GM21786 (cell line): ENCODE results near the gene PSMD4.

Source experiments
- ATAC-seq: cut with Tn5 transposase; IDR thresholded peaks from one replicate; pipeline ENCODE4 v1.9.1; 2021; ENCODE audit not compliant: unreplicated experiment

The PSMD4 gene

DNA sequence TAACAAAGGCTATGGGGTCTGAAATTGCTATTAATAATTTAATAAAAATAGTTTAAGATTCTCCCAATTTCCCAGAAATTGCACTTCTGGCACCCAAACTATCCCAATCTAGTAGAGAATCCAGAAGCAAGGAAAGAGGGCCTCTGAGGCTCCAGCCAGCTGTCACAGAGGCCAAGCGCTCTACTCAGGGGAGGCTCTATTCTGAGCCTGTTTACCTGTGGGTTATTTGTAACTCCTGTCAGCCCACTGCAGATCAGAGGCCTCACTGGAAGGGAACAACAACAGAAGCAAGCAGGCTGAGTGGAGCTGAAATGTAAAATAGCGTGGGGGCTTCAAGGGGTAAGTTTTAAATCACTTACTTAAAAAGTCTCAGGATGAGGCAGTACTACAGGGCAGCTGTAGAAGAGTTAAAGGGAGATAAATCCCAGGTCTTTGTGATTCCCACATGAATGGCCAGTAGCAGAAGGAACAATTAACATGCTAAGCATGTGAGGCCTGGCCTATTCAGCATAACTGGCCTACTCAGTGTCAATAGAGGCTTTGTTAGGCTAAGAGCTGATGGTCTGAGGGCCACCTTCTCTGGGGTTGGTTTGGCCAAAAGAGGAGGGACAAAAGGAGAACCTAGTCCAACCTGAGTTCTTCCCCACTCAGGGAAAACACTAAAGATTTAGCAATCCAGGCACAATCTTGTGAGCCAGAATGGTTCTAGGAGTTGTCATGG lies 40.4 kb downstream of the PSMD4 start:
- no peak for ATAC-seq

DNA sequence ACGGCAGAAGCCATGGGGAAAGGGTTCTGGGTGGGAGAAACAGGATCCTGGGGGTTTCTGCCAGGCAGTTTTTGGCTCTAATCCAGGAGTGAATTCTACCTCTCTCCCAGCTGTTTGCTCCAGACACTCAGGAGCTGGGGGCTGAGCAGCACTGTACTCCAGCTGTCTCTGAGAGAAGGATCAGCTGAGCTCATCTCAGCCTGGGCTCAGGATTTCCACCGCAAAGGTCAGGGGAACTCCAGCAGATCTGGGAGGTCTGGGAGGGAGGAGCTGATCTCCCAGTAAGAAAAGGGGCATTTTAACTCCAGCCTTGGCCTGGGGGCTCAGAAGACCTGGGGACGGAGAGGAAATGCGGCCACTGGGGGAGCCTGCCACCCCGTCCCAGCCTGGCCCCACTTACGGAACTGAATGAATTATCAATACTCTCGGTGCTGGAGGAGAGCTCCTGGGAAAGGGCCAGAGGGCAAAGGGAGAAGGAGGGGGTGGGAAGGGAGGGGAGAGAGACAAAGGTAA lies 55.3 kb downstream of the PSMD4 start:
- no peak for ATAC-seq

DNA sequence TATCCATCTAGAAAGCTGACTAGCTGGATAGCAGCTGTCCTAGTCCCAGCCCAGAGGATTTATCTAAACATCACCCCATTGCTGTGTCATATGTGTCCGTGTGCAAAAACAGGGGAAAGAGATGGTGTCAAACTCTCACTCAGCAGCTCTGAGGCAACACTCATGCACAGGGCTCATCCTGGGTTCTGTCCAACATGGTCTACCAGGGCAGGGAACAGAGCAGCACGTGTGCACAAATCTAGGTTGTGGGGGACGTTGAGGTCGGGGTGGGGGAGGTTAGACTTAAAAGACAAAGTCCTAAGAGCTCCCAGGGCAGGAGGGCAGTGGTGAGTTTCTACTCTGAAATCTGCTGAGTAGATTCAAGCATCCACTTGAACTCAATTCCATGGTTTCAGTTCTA lies 56.5 kb downstream of the PSMD4 start:
- ATAC-seq = no peak

DNA sequence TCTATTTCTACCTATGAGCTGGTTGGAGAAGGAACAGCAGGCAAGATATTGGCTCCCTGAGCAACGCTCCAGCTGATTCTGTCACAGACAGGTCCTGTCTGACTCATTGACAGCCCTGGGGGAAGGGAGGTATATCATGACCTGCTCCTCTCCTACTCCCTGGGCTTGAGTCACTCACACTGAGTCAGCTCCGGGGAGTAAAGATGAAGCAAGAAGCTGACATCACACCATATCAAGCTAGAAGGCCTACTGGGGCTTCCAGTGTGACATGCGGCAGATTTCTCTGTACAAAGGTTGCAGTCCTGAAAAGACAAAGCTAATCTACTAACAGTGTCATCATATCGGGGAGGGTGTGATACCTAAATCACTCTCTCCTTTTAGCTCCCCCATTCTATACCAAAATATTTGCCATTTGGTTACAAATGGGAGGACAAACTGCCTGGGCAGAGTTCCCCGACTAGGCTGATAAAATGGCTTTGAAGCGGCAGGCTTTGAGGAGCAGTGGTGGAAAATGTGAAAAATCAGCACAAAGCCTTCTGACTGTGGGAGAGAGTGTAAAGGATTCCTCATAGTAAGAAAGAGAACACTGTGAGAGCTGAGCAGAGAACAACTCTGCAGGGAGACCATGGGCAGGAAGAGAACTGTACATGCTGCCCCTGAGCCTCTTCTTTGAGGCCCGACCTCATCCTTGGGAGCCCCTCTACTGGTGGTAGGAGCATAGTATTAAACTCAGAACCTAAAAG lies 57.2 kb downstream of the PSMD4 start:
- no peak for ATAC-seq

DNA sequence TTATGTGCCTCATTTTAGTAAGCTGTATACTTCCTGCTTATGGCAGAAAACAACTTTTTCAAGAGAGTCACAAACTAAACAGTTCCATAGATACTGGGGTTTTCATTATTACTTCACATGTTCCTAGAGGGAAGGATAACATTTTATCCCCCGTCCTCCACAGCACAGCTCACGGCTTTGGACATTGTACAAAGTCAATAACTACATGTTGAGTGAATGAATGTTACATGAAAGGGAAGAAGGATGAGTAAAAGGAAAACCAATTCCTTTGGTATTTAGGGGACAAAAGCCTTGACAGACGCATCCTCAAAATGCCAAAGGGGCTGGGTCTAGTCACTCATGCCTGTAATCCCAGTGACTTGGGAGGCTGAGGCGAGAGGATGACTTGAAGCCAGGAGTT lies 57.9 kb downstream of the PSMD4 start:
- no peak for ATAC-seq

DNA sequence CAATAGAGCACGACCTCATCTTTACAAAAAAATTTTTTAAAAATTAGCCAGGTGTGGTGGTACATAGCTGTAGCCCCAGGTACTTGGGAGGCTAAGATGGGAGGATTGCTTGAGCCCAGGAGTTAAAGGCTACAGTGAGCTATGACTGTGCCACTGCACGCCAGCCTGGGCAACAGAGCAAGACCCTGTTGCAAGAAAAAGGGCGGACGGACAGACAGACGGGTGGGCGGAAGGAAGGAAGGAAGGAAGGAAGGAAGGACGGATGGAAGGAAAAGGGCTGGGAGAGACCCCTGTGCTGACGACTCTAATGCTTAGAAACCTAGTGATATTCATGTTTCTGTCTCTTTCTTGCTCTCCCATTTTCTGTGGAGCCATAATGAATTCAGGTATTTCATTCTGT lies 58.3 kb downstream of the PSMD4 start:
- ATAC-seq = no peak

DNA sequence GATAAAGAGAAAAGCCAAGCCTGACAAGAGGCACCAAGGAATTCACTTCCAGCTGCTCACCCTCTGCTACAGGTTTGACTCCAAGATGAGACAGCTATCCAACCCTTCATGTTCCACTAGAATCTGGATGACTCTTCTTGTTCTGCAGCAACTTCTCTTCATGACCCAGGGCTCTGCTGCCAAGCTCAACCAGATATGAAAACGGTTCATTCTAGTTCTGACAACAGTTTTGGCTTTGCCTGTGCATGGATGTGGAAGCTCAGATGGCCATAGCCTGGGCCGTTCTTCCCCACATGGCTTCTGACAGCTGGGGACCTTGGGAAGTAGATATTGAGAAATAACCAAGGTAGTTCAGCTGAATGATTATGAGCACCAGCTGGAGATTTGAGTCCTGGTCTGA lies 59.0 kb downstream of the PSMD4 start:
- no peak for ATAC-seq

DNA sequence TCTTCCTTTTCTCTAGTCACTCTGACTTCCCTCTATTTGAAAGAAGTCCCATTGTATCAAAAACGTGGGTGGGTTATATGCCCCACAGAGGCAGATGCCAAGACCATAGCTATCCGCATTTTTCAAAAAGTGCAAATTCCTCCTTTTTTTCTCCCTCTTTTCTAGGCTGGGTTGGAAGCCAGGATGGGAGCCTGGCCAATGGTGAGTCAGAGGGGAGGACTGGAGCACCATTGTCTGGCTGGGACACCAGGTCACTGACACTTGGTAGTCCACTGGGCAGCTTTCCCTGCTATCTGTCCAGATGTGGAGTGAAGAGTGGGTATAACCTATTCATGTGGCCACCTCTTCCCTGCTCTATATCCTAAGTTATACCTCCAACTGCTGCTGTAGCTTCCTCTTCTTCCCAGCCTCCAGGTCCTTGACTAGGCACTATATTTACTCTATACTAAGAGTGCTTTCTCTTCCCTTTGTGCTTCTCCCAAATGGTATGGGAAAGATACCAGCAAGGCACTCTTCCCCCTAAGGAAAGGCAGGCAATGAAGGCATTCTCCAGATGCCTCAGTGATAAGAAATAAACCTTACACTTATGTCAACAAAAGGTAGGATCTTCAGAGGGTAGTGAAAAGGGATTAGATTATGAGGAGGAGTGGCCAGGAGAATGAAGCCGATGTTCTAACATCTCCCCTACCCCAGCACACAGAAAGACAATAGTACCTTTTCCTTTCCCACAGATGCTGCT lies 59.8 kb downstream of the PSMD4 start:
- no peak for ATAC-seq

DNA sequence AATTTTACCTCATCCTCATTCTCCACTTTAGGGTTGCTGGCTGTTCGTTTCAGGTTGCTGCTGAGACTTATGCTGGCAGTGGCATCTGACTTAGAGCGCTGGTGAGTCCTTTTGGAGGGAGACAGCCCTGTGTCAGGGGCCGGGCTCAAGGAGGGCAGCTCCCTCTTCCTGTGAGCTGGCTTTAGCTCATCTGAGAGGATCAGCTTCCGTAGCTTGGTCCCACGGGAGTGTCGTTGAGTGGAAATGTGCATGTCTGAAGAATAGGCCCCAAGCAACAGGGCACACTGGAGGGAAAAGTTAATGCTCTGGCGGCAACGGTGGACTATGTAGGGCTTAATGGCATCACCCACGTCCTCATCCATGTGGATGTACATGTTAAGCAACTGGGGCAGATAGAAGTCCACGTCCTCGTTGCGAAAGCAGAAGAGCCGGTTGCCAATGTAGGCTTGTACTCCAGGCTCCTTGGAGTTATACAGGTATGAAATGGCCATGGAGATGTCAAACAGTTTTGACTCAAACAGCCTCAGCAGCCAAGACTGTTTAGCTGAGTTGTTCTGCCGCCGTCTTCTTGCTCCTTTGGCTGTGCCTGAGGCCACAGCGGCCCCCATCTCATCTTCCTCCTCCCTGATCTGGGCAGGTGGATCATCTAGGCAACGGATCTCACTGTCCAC lies 61.2 kb downstream of the PSMD4 start:
- no peak for ATAC-seq
